HG02938 (cell line): Measurements from ENCODE around the gene WDFY4.

Experiments used
- ATAC-seq: cut with Tn5 transposase; IDR thresholded peaks from one replicate; pipeline ENCODE4 v1.9.1; 2021; ENCODE audit warnings: mild to moderate bottlenecking, moderate library complexity; ENCODE audit not compliant: unreplicated experiment

WDFY4 gene

GRCh38 chr10:48932831-48933664, 248.4 kb downstream of the WDFY4 start:
- ATAC-seq, result no peak

GRCh38 chr10:48934672-48935501, 250.2 kb downstream of the WDFY4 start:
- no peak for ATAC-seq

- ATAC-seq, result no peak
Observed at GRCh38 chr10:48935577-48935976, 250.9 kb downstream of the WDFY4 start.

GRCh38 chr10:48937796-48938195, 253.1 kb downstream of the WDFY4 start:
- ATAC-seq, result no peak

GRCh38 chr10:48938281-48938680, 253.6 kb downstream of the WDFY4 start:
- no peak for ATAC-seq

GRCh38 chr10:48938990-48939536, 254.4 kb downstream of the WDFY4 start:
- no peak for ATAC-seq

DNA sequence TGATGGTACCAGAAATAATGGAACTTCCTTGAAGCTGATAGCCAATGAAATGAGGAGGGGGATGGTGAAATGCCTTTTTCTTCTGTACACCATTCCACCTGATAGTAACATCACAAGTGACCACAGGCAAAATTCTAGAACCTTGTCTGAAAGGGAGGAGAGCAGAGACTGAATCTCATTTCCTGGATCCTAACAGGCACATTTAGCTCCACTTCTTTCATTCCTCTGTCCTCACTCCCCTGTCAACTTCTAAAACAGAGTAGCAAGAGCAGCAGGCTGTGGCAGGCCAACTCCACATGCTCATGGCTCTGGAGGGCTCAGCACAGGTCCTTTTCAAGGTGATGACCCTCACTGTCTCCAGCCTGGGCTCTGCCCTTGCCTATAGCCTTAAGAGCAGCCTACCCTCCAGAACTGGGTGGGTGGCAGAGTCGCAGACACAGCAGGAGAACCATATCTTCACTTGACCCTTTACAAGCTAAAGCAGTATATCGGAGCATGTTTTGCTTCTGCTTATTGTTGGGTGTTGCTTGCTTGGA, 255.2 kb downstream of the WDFY4 start, which contains the start of gene LRRC18:
Gene LRRC18 (minus strand): TSS at position 51 of the 536 bp plus-strand sequence. CDS start 25,685 bp downstream, outside the sequence.
- no peak for ATAC-seq

DNA sequence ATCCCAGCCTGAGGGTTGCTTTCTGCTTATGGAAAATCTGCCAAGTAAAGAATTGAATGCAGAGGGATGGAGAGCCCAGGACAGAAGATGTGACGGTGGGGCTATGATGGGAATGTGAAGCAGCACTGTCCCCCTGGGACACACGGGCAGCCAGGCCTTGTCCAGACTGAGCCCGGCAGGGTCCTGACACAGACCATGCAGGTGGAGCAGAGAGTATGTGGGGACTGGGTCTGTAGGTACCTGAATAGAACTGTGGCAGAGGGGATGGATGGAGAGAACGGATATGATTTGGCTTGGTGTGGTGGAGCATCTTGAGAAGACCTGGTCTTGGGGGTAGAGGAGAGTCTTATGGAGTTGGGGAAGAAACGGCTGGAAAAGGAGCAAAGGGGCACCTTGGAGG, 255.7 kb downstream of the WDFY4 start:
- no peak for ATAC-seq

GRCh38 chr10:48940958-48941357, 256.3 kb downstream of the WDFY4 start:
- ATAC-seq, result no peak

DNA sequence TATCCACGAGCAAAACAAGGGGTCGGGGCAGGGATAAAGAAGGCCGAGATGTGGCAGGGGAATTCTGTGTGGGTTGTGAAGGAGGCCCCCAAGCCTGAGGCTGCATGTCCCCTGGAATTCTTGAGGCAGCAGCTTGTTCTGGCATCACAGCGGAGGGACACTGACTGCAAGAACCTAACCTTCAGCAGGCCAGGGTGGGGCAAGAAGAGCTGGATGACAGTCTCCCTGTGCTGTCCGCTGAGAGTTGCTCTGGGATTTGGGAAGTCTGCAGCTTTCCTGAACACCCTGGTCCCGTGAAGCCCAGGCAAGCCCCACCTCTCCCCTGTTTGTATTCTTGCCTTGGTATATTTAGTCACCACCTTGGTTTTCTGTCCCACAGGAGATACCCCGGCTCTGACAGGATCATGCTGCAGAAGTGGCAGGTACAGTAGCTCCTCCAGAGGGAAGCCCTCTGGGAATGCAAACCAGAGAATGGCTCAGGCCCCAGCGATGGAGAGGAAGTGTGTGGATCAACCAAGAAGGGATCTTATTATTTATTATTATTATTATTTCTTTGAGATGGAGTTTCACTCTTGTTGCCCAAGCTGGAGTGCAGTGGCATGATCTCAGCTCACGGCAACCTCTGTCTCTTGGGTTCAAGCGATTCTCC, 256.9 kb downstream of the WDFY4 start:
- ATAC-seq, result no peak

DNA sequence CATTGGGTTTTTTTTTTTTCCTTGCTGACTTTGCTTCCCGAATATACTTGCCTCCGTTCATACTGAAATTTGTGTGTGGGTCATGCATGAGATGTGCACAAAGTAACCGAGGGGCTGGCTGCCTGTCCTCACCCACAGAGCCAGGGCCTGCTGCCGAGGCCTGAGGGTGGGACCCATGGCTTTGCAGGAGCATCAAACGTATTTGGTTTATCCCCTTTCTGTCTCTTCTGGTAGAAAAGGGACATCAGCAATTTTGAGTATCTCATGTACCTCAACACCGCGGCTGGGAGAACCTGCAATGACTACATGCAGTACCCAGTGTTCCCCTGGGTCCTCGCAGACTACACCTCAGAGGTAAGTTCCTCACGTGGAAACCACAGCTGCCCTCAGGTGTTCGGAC, 258.4 kb downstream of the WDFY4 start:
- ATAC-seq, result no peak

DNA sequence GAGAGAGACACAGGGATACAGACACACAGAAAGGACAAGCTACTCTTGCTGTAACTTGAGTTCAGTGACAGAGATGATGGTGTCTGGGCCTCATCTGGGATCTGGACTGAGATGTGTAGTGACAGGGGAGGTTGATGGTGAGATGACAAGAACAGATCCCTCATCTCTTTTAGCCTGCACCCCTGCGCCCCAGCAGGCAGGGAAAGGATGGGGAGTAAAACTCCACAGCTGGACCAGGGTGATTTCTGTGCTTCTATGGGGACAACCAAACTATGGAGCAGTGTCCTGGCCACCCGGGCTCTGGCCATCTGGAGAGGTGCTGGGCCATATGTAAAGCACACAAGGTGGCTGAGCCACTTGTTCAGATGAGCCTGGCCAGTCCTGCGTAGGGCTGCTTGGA, 259.5 kb downstream of the WDFY4 start:
- ATAC-seq, result no peak

DNA sequence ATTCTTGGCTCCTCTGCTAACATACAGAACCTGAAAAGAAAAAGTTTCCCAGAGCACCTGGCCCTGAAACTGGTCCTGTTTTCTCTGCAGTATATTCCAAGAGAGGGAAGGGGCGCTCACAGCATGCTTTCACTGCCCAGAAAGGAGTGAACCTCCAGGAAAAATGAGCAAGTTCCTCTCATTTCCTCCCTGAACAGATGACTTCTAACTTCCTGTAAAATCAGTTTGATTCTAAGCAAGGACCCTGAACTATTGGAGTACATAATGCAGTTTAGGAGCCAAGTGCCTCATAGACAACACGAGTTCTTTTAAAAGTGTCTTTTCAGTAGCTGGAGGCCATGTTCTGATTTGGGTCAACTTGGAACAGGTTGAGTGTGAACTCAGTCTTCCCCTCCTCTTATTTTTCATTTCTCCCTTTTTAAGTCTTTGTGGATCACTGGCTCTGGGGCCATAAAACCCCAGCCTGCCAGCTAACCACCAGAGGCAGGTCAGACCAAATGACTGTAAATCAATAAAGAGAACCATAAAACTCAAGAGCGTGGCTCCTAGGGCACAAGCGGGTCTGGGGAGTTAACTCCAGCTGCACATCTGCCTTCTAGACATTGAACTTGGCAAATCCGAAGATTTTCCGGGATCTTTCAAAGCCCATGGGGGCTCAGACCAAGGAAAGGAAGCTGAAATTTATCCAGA, 260.9 kb downstream of the WDFY4 start:
- ATAC-seq, result no peak

DNA sequence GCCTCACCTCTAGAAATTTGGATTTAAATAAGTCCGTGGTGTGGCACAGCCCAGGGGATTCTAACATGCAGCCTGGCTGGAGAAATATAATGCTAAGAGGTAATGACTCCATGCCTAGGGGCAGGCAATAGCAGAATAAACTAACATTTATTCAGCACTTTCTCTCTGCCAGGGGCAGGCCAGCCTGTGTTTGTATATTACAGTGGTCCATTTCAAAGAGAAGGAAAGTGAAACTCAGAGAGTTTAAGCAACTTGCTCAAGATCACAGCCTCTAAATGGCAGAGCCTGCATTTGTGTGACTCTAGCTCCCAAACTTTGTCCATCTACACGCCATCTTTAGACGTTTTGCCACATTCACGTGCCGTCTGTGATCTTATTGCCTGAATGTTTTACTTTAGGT, 261.7 kb downstream of the WDFY4 start:
- ATAC-seq, result no peak

DNA sequence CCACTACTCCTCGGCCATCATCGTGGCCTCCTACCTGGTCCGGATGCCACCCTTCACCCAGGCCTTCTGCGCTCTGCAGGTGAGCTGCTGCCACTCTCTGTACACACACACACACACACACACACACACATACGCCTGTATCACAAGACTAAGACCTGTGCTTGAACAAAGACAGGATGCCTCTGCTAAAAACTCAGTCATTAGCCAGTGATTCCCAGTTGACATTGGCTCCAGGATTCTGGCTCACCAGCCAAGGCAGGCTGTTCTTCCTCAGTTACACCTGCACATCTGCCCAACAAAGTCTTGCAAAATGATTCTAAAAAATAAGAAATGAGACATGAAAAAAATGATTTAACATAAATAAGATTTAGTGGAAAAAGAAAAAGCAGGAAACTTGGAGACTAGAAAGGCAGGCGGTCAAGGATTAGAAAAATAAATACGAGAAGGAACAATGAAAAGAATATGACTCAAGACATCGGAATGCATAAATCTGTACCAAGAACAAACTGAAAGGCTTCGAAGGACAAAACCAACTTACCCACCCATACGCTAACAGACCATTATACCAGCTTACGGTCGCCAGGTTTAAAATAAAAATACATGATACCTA, 262.3 kb downstream of the WDFY4 start:
- no peak for ATAC-seq

GRCh38 chr10:48947690-48948469, 263.2 kb downstream of the WDFY4 start:
- ATAC-seq, result no peak

GRCh38 chr10:48948470-48949037, 263.9 kb downstream of the WDFY4 start:
- no peak for ATAC-seq

DNA sequence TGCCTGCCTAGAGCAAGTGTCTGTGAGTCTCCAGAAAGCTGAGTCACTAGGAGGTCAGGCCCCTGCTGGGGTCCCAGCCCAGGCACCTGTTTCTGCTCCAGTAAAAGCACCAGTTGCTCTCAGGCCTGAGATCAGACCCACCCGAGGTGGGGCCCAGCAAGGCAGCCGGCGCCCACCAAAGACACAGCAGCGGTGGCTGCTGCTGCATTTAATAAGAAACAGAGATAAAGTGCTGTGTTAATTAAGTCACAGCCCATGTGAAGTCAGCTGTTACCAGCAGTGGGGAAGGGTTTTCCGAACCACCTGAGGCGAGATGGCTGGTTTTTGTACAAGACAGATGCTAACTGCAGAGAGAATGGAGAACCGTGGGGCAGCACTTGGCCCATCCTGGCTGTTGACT, 267.0 kb downstream of the WDFY4 start:
- no peak for ATAC-seq
